ENCODE data around the gene RTTN. TPM values are rescaled to one million over a fixed set of nuclear protein-coding genes. Genes with fewer than 3 reads are reported as not detected.

The RTTN gene
- polyA plus RNA-seq, 1 donor (not counting 4 experiments of a cell fraction or from before 2014, with no cell fraction given), result 77.3 TPM

DNA sequence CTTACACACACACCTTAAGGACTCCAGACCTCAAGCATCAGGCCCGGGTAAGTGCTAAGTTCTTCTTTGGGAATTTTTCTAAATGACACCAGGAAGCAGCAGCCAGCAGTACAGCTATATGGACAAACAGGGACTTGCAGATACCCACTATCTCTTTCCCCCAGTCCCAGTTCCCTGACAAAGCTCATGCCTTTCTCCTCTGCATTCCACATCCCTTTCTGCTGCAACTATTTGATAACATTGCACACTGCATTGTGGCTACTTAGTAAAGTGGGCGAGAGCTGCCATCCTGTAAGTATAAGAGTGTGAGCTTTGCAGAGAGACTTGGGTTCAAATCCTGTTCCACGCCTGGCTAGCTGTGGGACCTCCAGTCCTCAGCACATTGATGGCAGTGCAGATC lies 243.8 kb downstream of the RTTN start:
- H3K9ac ChIP-seq (ENCODE audit: control insufficient read depth, extremely low read depth, insufficient read depth, low read length), result no peak overlapping the region
- H3K4me2 ChIP-seq (ENCODE audit: control insufficient read depth, extremely low read depth, insufficient read depth, low read depth, low read length), result no peak overlapping the region
- no peaks in the 10 kb centered on the region for H4K20me1 ChIP-seq (ENCODE audit: control insufficient read depth, extremely low read depth, insufficient read depth, low read length)
- dilution Hi-C loops (cut with MboI; ENCODE audit: extremely low pct_ligation_motif_present, low sequenced_read_pairs), result no loop called here
- H3K4me1 ChIP-seq (ENCODE audit: control insufficient read depth, extremely low read depth, insufficient read depth, low read length), result no peaks in the 10 kb centered on the region
- no peaks in the 10 kb centered on the region for H3K27me3 ChIP-seq (ENCODE audit: control insufficient read depth, extremely low read depth, insufficient read depth, low read length)
- DNase-seq (ENCODE audit: low read depth, low spot score) (no peak), FAIRE-seq (no peak)
- peaks cover 5 to 8% of the 10 kb centered on the region in 2 experiments for H3K36me3 ChIP-seq (ENCODE audit: control insufficient read depth in 2 of 2, extremely low read depth in 1 of 2, insufficient read depth in 2 of 2, low read length in 2 of 2)
- no peak overlapping the region for H2AFZ ChIP-seq (ENCODE audit: control insufficient read depth, low read length)
- no peak overlapping the region for H3K4me3 ChIP-seq (ENCODE audit: control insufficient read depth in 2 of 3, extremely low read depth in 1 of 3, insufficient read depth in 2 of 3, low read depth in 1 of 3, low read length in 3 of 3)
- TF ChIP-seq, protein P1, sequence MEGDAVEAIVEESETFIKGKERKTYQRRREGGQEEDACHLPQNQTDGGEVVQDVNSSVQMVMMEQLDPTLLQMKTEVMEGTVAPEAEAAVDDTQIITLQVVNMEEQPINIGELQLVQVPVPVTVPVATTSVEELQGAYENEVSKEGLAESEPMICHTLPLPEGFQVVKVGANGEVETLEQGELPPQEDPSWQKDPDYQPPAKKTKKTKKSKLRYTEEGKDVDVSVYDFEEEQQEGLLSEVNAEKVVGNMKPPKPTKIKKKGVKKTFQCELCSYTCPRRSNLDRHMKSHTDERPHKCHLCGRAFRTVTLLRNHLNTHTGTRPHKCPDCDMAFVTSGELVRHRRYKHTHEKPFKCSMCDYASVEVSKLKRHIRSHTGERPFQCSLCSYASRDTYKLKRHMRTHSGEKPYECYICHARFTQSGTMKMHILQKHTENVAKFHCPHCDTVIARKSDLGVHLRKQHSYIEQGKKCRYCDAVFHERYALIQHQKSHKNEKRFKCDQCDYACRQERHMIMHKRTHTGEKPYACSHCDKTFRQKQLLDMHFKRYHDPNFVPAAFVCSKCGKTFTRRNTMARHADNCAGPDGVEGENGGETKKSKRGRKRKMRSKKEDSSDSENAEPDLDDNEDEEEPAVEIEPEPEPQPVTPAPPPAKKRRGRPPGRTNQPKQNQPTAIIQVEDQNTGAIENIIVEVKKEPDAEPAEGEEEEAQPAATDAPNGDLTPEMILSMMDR (optimal IDR thresholded peaks at IDR 0.05 in 1 of 3, IDR thresholded peaks at IDR 0.05 in 1 of 3, conservative IDR thresholded peaks at IDR 0.05 in 1 of 3; ENCODE audit: extremely low read depth in 1 of 3, insufficient read depth in 2 of 3, low read length in 3 of 3), result no peak
- TF ChIP-seq EZH2 (IDR thresholded peaks at IDR 0.05; ENCODE audit: low read length), result no peak
- no peak overlapping the region for H3K27ac ChIP-seq (ENCODE audit: control insufficient read depth, insufficient read depth, low read length)
- H3K9me3 ChIP-seq (ENCODE audit: control insufficient read depth, low read depth, low read length), result no peaks in the 10 kb centered on the region
- no peaks in the 10 kb centered on the region for H3K79me2 ChIP-seq (ENCODE audit: control insufficient read depth, insufficient read depth, low read length)
- H3K9me1 ChIP-seq (ENCODE audit: control insufficient read depth, extremely low read depth, insufficient read depth, low read length), result no peaks in the 10 kb centered on the region

DNA sequence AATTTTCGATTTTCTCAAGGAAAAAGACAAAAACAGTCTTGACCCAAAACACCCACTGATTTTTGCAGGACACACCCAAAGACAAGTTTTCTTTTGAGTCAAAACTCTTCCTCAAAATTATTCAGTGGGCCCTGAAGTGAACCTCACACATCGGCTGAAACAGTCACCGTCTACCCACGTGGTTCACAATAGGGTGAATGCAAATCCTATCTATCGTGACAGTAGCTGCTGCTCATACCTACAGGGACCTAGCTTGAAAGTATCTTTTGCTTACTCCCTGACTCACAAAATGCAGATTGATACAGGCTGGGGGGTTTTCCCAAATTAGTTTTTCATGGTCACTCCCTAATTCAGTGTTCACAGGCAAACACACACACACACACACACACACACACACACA lies 247.1 kb downstream of the RTTN start:
- peaks cover 5 to 8% of the 10 kb centered on the region in 2 experiments for H3K36me3 ChIP-seq (ENCODE audit: control insufficient read depth in 2 of 2, extremely low read depth in 1 of 2, insufficient read depth in 2 of 2, low read length in 2 of 2)
- DNase-seq (ENCODE audit: low read depth, low spot score) (no peak), FAIRE-seq (no peak)
- H3K4me3 ChIP-seq (ENCODE audit: control insufficient read depth in 2 of 3, extremely low read depth in 1 of 3, insufficient read depth in 2 of 3, low read depth in 1 of 3, low read length in 3 of 3), result no peak overlapping the region
- H3K9me3 ChIP-seq (ENCODE audit: control insufficient read depth, low read depth, low read length), result no peaks in the 10 kb centered on the region
- H3K4me2 ChIP-seq (ENCODE audit: control insufficient read depth, extremely low read depth, insufficient read depth, low read depth, low read length), result no peak overlapping the region
- H3K79me2 ChIP-seq (ENCODE audit: control insufficient read depth, insufficient read depth, low read length), result no peaks in the 10 kb centered on the region
- no peak overlapping the region for H3K27ac ChIP-seq (ENCODE audit: control insufficient read depth, insufficient read depth, low read length)
- H3K4me1 ChIP-seq (ENCODE audit: control insufficient read depth, extremely low read depth, insufficient read depth, low read length), result no peaks in the 10 kb centered on the region
- no peak for TF ChIP-seq EZH2 (IDR thresholded peaks at IDR 0.05; ENCODE audit: low read length)
- TF ChIP-seq, protein P1 (optimal IDR thresholded peaks at IDR 0.05 in 1 of 3, IDR thresholded peaks at IDR 0.05 in 1 of 3, conservative IDR thresholded peaks at IDR 0.05 in 1 of 3; ENCODE audit: extremely low read depth in 1 of 3, insufficient read depth in 2 of 3, low read length in 3 of 3), result no peak
- no peak overlapping the region for H2AFZ ChIP-seq (ENCODE audit: control insufficient read depth, low read length)
- dilution Hi-C loops (cut with MboI; ENCODE audit: extremely low pct_ligation_motif_present, low sequenced_read_pairs), result no loop called here
- H3K9ac ChIP-seq (ENCODE audit: control insufficient read depth, extremely low read depth, insufficient read depth, low read length), result no peak overlapping the region
- H4K20me1 ChIP-seq (ENCODE audit: control insufficient read depth, extremely low read depth, insufficient read depth, low read length), result no peaks in the 10 kb centered on the region
- H3K27me3 ChIP-seq (ENCODE audit: control insufficient read depth, extremely low read depth, insufficient read depth, low read length), result no peaks in the 10 kb centered on the region
- no peaks in the 10 kb centered on the region for H3K9me1 ChIP-seq (ENCODE audit: control insufficient read depth, extremely low read depth, insufficient read depth, low read length)

Measured in keratinocyte (primary cell).